HG03097 (cell line): ENCODE measurements around the gene CLDN7.

Experiments used
- ATAC-seq: cut with Tn5 transposase; IDR thresholded peaks from one replicate; pipeline ENCODE4 v1.9.1; 2021; ENCODE audit not compliant: unreplicated experiment, low FRiP score

CLDN7 gene

GRCh38 chr17:7262192-7262934 is at the start of gene CLDN7:
CLDN7 (minus strand) TSS chr17:7262478; CDS start chr17:7262043, 435 bp downstream.
- ATAC-seq, result no peak

- ATAC-seq, result no peak
Measured at GRCh38 chr17:7311110-7311705, 48.9 kb upstream of the CLDN7 start.

GRCh38 chr17:7309628-7310027 is 47.4 kb upstream of the CLDN7 start:
- no peak for ATAC-seq

GRCh38 chr17:7308625-7309433 is 46.6 kb upstream of the CLDN7 start:
- no peak for ATAC-seq

- ATAC-seq, result peak; percentile 1
Measured at GRCh38 chr17:7307686-7308624, 45.7 kb upstream of the CLDN7 start.

GRCh38 chr17:7306911-7307685 is 44.8 kb upstream of the CLDN7 start, which contains the start of gene EIF5A:
EIF5A (plus strand) TSS chr17:7307628; CDS start chr17:7309636, 2,008 bp downstream.
- ATAC-seq, result peak; percentile 67

GRCh38 chr17:7304179-7304578 is 41.9 kb upstream of the CLDN7 start:
- no peak for ATAC-seq

- no peak for ATAC-seq
Measured at GRCh38 chr17:7296189-7296861, 34.0 kb upstream of the CLDN7 start.

GRCh38 chr17:7295230-7296180 is 33.2 kb upstream of the CLDN7 start:
- ATAC-seq, result no peak

- ATAC-seq, result peak; percentile 36
Measured at GRCh38 chr17:7294614-7295153, 32.4 kb upstream of the CLDN7 start, which contains the start of gene YBX2. YBX2 (minus strand) TSS chr17:7294639; CDS start chr17:7294500, 139 bp downstream.

- ATAC-seq, result no peak
Measured at GRCh38 chr17:7293816-7294613, 31.7 kb upstream of the CLDN7 start.

GRCh38 chr17:7293159-7293558 is 30.9 kb upstream of the CLDN7 start:
- no peak for ATAC-seq

GRCh38 chr17:7292729-7293128 is 30.5 kb upstream of the CLDN7 start:
- ATAC-seq, result no peak

GRCh38 chr17:7292194-7292593 is 29.9 kb upstream of the CLDN7 start:
- ATAC-seq, result no peak

- no peak for ATAC-seq
Measured at GRCh38 chr17:7290685-7291084, 28.4 kb upstream of the CLDN7 start.

- ATAC-seq, result no peak
Measured at GRCh38 chr17:7290166-7290565, 27.9 kb upstream of the CLDN7 start.
